WI38 (cell line): ENCODE data around the gene FAM229A.

Source experiments
- H3K4me3 ChIP-seq: 2 replicates; pipeline ENCODE4 v1.5.1; 2011; ENCODE audit warnings: low read depth, mild to moderate bottlenecking, control low read depth, low read length
- CTCF ChIP-seq: IDR thresholded peaks from 2 replicates; pipeline ENCODE4 v1.5.1; 2012; ENCODE audit warnings: low read depth, mild to moderate bottlenecking, control low read depth, low read length

FAM229A gene

GRCh38 chr1:32392325-32392724 is 30.0 kb upstream of the FAM229A start:
- H3K4me3 ChIP-seq = no peak overlapping the region
- TF ChIP-seq CTCF = no peak

DNA sequence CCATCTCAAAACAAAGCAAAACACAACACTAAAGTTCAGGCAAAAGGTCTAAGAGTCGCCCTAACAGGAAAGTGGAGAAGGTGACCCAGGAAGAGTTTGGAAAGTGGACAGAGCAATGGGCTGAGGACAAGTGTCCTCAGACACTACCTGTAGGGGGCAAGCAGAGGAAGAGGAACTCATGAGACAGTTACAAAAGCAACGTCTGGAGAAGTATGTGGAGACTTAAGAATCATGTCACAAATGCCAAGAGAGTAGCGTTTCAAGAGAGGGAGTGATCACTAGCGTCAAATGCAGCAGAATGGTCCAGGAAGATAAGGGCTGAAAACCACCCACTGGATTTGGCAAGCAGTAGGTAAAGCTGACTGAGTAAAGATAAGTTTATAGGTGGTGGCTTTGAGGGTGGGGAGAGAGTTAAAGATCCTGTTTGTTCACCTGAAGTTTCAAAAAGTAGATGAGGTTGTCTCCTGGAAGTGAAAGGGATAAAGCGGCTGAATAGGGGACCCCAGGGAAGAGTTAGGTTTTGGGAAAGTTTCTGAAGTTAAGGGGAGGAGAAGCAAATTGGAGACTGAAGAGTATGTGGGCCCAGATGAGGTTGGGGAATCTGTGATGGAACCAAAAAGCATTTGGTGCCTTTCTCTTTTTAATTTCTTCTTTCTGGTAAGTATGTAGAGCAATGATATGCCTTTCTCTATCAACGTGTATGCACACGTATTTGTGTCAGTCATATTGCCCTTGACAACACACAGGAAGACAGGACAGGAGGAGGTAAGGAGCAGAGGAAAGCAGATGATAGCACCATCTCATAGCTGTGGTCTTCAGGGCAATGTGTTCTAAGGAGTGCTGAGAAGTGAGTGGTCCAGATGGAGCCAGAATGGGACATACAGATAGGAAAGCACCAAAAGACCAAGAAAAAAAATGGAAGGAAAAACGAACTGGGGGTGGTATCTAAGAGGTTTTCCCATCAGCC is 28.9 kb upstream of the FAM229A start:
- no peak overlapping the region for H3K4me3 ChIP-seq
- TF ChIP-seq CTCF = no peak

DNA sequence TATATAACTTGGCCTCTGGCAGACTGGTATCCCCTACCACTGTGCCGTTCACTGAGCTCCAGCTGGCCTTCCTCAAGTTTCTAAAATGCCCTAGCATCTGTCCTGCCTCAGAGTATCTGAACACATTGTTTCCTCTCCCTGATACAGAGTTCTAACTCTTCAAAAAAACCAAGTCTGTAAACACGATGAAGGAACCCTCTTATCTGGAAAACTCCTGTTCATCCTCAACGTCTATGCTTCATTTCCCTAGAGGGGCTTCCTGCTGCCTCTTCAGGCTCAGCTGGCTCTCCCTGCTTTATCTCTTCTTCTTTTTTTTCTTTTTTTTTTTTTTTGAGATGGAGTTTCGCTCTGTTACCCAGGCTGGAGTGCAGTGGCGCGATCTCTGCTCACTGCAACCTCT is 26.4 kb upstream of the FAM229A start:
- TF ChIP-seq CTCF = no peak

DNA sequence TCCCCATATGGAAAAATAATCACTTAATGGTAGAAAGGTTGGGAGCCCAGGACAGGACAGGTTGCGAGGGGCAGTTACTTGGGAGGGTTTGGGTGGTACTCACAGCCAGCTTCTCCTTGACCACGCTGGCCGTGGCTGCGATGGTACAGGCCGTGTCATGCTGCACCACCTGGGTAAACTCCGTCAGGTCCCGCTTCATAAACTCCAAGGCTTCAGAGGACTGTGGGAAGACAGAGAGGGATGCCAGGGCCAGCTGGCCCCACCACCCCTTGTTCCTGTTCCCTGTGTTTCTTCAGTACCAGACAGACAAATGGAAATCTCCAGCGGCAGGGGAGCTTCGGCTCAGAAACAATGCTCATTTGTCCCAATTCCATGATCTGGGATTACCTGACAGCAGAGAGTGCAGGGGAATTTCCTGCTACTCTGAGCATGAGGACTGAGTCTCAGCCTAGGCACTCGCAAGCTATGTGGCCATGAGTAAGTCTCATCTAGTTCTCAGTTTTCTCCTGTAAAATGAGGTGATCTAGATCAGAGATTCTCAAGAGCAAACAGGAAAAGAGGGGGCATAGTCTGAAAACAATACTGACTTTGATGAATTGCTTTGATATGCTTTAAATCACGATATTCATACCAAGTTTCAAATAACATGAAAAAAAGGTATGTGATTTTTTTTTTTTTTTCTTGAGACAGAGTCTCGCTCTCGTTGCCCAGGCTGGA is 24.5 kb upstream of the FAM229A start:
- H3K4me3 ChIP-seq = no peak overlapping the region
- no peak for TF ChIP-seq CTCF

More for the DNA sequence above, 26.4 kb upstream of the FAM229A start:
- no peak overlapping the region for H3K4me3 ChIP-seq

DNA sequence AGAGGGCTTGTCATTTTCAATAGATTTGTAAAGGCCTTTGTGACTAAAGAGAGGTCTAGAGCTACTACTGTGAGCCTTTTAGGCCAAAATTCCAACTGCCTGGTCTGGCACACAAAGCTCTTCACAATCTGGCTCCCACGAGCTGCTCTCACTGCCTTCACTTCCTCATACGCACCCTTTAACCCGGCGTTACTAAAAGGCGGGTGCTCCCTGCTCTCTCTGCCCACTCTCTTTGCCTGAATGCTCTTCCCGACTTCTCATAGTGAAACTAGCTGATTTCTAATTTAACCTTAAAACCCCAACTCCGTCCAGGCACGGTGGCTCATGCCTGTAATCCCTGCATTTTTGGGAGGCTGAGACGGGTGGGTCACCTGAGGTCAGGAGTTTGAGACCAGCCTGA is 17.8 kb upstream of the FAM229A start:
- H3K4me3 ChIP-seq = no peak overlapping the region
- no peak for TF ChIP-seq CTCF

DNA sequence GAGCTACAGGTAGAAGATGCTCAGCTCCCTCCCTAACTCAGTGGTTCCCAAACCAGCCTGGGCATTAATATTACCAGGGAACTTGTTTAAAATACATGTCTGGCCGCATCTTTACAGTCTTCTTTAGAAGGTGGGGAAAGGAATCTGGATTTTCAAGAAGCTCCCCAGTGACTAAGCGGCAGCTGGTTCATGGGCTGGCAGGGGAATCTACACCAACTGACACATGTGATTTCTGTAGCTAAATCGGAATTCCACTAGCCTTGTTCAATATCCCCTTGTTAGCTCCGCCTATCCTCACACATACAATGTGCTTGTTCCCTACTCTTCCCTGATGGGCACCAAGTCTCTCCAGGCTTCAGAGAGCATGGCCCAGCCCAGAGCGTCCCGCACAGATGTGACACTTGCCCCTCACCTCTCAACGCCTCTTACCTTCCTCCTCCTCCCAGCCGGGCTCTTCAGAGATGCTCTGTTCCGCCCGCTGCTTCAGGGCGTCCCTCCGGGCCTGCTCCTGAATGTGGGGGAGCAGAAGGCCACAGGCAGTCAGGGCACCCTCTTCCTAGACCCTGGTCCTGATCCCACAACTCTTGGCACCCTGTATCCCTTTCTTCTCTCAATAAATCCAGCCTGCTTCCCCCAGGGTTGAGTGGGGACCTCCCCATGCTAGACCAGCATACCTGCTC is 15.4 kb upstream of the FAM229A start:
- no peak overlapping the region for H3K4me3 ChIP-seq
- no peak for TF ChIP-seq CTCF
